NCI-H460 (cell line): ENCODE measurements around the gene MRPL55. TPM values are rescaled to one million over a fixed set of nuclear protein-coding genes. Genes with fewer than 3 reads are reported as not detected.
A peak's percentile ranks its signal among the peaks of the same experiment; 100 is the strongest.

Source experiments
- DNase-seq: peaks from one replicate; pipeline ENCODE4 v3.0.0-alpha.2; 2016; ENCODE audit warnings: low read depth; ENCODE audit errors: extremely low read depth
- total RNA-seq: library from RNA; depleted of rRNA; stranded (reverse); fragments of >200 nt; shearing (Covaris generic); gene quantifications from 2 replicates; pipeline ENCODE4 v1.2.3, GENCODE V29; 2014

Gene MRPL55
- total RNA-seq, 1 experiment from 2014 or later = 71.2 TPM

DNA sequence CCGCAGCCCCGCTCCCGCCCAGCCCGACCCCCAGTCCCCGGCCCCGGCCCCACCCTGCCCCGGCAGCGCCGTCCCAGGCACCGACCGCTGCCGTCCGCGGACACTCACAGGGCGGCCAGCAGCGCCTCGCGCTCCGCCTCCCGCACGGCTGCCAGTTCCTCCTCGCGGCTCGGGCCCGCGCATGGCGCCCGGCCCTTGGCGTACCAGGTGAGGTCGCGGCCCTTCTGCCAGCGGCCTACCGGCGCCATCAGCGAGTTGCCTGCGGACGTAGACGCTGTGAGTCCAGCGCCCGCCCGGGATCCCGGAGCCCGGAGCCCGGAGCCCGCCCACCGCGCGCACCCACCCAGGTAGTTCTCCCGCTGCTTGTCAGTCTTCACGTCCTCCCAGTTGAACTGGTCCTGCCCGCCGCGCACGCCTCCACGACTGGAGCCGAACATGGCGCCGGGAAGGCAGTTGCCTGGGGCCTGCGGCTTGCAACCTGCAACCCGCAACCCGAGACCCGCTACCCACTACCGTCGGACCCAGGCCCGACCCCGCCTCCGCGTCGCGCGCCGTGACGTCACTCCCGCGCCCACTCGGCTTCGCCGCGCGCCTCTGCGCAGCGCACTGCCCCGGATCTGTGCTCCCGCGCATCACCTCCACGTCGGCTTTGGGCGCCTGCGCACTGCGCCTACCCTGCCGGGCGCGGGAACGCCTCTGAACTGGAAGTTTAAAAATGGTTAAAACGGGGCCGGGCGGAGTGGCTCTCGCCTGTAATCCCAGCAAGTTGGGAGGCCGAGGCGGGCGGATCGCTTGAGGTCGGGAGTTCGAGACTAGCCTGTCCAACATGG, 6.1 kb downstream of the MRPL55 start, which contains the start of gene C1orf35:
Gene C1orf35, minus strand, starts transcription at position 535 of the 830 bp plus-strand sequence. Its CDS starts 98 bp downstream, at position 437.
- peak; percentile 93 for DNase-seq

DNA sequence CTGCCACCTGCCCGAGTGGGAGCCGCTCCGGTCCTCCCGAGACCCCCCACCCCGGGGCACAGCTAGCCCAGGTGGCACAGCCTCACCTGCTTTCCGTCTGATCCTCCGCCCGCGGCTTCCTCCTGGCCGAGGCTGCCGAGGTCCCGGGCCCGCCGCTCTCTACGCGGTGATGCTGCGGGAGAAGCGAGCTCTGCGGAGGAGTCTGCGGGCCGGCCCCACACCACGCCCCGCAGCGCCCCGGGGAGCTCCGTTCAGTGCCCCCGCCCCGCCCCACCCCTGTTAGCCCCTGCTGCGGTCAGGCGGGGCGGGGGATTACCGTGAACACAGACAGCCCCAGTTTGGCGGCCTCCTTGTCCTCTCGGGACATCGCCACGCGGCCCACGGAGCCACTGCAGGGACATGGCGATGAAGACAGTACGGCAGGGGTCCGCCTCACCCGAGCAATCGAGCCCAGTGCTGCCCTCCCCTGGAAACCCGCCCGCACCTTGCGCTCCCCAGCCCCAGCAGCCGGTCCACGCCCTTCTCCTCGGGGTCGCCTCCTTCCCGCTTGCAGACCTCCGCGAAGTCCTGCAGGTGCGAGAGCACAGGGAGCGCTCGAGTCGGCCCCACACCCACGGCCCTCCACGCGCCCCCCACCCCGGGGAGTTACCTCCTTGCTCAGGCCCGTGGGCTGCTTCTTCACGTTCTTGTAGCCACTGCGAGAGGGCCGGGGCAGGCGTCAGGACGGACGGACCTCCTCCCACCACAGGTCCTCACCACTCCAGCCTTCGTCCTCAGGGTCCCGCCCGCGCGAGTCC, 6.9 kb downstream of the MRPL55 start:
- no peak for DNase-seq

DNA sequence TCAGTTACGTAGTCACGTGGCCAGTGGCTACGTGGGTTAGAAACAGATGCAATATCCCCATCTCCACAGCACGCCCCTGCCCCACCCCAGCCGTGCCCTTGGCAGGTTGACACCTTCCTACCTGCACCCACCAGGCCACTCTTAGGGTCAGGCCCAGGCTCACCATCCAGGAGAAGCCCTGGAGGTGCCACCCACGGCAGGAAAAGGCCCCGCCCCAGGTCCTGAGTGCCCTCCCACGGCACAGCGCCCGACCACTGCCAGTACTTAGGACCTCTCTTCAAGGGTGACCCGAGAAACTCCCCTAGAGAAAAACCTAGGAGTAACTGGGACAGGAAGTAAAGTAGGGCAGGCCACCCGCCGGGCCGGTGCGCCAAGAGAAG, 7.5 kb downstream of the MRPL55 start:
- no peak for DNase-seq

DNA sequence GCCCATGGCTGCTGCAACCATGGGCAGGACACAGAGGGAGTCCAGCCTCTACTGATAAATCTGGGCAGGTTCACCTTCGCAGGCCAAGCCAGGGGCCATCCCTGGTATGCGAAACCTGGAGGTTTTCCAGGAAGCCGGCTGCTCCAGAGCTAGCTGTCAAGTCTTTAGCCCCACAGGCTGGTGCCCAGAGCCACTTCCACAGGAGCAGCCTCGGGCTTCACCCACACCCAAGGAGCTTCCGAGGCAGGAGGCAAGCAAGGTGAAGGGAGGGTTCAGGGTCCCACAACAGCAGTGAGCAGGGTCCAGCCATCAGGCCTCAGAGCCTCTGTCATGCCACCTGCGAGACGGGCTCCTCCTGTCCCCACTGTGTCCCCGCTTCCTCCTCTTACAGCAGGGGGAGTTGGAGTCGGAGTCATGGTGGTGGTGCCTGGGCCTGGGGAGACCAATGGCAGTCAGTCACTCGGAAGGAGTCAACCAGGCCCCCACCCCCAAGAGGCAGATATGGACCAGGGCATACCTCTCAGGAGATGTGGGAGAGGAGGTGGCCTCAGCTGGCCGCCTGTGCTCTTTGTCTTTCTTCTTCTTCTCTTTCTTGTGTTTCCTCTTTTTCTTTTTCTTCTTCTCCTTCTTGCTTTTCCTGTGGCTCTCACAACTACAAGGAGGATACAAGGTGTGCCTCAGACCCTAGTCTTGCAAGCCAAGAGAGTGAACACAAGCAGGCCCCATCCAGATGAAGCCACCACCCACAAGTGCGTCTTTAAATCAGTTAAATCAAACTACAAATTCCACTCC, 8.1 kb downstream of the MRPL55 start:
- no peak for DNase-seq

DNA sequence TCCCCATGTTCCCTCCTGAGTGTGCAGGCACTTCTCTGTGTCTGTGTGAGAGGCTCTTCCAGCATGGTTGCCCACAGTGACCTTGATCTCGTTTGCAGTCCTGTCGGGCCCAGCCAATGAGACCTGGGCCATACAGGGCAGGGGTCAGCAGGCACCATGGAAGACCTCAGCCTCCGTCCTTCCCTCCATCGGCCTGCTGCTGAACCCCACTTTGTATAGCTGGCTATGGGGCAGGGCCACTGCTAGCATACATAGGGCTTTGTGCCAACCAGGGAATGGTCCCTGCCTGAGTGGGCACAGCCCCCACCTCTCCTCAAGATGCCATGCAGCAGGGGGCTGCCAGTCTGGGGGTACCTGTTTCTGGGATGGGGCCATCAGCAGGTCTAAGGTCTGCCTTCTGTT, 9.8 kb downstream of the MRPL55 start:
- no peak for DNase-seq

DNA sequence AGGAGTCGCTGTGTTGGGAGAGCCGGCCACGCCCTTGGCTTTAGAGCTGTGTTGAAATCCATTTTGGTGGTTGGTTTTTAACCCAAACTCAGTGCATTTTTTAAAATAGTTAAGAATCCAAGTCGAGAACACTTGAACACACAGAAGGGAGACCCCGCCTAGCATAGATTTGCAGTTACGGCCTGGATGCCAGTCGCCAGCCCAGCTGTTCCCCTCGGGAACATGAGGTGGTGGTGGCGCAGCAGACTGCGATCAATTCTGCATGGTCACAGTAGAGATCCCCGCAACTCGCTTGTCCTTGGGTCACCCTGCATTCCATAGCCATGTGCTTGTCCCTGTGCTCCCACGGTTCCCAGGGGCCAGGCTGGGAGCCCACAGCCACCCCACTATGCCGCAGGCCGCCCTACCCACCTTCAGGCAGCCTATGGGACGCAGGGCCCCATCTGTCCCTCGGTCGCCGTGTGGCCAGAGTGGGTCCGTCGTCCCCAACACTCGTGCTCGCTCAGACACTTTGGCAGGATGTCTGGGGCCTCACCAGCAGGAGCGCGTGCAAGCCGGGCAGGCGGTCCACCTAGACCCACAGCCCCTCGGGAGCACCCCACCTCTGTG, 10.7 kb downstream of the MRPL55 start:
- no peak for DNase-seq

DNA sequence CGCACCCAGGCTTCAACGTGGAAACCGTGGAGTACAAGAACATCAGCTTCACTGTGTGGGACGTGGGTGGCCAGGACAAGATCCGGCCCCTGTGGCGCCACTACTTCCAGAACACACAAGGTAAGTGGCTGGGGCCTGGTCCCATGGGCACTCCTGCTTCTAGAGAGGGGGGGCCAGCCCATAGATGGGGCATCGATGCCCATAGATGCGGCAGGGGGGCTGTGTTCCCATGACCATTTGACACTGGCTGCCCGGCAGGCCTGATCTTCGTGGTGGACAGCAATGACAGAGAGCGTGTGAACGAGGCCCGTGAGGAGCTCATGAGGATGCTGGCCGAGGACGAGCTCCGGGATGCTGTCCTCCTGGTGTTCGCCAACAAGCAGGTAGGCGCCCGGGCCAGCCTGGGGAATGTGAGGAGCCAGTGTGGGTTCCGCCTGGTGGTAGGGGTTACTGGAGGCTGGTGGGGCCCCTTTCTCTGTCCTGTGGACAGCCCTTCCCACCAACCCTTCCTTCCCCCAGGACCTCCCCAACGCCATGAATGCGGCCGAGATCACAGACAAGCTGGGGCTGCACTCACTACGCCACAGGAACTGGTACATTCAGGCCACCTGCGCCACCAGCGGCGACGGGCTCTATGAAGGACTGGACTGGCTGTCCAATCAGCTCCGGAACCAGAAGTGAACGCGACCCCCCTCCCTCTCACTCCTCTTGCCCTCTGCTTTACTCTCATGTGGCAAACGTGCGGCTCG, 11.6 kb downstream of the MRPL55 start:
- no peak for DNase-seq

DNA sequence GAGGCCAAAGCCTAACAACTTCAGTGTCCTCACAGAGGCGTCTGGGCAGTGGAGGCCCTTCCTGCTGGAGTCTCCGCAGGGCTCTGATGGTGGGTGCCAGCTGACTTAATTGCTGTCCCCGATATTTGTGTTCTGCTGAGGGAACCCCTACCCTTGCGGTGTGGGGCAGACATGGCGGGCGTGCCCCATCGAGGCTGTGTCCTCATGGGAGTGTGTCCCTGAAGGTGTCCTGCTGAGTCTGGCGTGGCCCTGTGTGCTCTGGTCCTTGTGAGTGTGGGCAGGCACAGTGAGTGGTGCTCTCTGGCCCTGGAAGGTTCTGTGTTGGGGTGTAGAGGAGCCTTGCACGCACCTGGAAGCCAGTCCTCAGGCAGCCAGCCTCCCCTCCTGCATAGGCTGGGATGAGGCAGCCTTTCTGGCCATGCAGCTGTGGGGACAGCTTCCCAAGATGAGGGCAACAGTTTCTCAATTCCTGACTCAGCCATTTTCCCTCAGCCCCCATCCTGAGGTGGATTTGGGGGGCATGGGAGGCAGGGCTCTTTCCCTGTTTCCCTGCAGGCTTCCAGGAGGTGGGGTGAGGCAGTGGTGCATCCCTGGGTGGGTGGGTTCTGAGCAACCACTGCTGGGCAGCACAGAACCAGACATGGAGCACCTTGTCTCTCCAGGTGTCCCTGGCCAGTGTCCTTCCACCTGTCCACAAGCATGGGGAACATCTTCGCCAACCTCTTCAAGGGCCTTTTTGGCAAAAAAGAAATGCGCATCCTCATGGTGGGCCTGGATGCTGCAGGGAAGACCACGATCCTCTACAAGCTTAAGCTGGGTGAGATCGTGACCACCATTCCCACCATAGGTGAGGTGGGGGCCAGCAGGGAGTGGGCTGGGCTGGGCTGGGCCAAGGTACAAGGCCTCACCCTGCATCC, 12.4 kb downstream of the MRPL55 start:
- DNase-seq = no peak

DNA sequence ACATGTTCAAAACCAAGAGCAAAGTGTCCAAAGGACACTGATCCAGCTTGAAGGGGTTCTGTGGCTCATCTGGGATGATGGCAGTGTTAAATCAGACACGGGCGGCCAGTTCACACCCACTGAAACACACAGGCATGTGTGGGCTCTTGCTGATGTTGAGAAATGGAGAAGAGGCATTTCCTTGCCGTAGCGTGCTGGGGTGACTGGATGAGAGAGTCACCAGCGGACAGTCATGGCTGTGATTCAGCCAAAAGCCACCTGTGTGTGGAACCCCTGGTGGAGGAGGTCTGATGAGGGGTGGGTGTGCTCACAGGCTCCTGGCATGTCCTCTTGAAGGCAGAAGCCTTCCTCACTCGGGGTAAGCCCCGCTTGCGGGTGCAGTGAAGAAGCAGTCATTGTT, 13.2 kb downstream of the MRPL55 start:
- DNase-seq = no peak

DNA sequence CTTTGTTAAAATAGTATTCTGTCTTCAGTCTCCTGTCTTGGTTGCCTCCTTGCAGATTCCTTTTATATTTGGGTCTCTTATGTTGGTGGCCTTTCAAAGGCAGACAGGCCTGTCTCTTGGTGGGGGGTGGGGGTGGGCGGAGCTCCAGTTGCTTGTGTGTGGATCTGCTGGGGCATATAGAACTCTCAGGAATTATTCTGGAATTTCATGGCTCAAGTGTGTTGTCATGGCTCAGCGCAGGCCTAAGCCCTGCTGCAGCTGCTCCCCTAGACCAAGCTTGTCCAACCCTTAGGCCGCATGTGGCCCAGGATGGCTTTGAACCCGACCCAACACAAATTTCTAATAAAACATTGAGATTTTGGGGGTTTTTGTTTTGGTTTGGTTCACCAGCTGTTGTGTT, 13.9 kb downstream of the MRPL55 start:
- no peak for DNase-seq

DNA sequence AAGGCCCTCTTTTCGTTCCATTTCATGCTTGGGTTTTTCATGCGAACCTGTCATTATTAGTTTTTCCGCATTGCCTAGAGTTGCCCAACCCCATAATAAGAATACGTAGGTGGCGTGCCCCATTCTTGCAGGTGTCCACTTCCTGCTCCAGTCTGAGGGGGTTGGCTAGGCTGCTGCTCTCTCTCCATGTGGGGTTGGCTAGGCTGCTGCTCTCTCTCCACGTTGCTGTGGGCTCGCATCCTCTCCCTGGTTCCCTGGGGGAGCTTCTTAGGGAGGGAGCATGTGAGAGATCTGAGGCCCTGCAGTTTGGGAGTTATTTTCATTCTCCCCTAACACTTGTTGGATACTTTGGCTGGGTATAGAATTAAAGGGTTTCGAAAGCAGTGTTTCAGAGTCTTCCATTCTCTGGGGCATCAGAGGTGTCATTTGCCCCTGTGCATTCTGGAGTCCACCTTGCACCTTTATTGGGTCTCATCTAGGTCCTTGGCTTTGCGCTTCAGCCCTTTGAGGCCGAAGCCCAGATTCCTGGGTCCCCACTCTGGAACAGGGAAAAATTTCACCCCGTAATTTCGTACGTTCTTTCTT, 14.6 kb downstream of the MRPL55 start:
- DNase-seq = no peak

DNA sequence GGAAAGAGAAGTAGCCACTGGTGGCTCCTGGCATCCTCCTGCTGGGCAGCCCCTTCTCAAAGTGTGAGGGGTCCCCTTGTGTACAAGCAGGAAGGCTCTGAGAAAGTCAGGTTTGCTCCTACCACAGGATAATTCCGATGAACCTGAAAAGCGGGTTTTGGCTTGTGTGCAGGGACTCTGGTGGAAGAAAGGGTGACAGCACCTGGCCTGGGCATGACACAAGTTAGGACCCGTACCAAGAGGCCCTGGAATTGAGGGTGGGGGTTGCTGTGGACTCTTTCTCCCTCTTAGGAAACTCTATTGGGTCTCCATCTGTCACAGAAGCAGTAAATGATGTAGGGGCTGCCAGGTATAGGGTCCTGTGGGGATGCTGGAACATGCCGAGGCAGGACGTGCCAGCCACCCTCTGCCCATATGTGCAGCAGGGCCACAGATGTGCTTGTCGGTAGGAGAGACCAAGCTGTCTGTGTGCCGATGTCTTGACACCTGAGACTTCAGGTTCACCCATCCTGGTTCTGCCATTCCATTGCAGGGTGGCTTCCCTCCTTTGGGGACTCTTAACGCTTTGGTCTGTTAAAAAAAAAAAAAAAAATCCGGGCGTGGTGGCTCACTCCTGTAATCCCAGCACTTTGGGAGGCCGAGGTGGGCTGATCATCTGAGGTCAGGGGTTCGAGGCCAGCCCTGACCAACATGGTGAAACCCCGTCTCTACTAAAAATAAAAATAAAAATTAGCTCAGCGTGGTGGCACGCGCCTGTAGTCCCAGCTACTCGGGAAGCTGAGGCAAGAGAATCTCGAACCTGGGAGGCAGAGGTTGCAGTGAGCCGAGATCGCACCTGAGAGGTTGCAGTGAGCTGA, 15.8 kb downstream of the MRPL55 start:
- no peak for DNase-seq

DNA sequence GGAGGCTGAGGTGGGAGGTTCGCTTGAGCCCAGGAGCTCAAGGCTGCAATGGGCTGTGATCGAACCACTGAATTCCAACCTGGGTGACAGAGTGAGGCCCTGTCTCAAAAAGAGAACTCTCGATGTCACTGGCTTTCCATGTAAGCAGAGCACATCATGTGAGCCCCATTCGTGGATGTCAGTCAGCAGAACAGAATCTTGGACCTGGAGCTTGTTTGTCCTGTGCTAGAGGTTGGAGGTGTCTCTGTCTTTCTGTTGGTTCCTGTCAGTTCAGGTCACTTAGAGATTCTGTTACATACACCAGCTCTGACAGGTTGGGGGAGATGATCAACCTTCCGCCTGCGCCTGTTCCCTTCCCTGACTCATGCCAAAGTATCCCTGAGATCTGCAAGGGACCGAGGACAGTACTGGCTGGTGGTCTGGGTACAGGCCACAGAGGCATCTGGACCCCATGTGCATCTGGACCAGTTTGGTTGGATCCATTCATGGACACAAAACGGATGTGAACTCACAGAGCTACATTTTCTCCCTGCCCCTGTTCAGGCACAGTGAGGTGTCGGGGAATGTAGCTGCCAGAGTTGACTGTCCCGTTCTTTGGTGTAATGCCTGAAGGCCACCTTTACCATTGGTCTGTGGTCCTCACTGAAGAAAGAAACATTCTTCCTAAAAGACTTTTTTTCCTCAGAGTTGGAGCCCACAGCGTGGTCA, 16.6 kb downstream of the MRPL55 start:
- DNase-seq = no peak

DNA sequence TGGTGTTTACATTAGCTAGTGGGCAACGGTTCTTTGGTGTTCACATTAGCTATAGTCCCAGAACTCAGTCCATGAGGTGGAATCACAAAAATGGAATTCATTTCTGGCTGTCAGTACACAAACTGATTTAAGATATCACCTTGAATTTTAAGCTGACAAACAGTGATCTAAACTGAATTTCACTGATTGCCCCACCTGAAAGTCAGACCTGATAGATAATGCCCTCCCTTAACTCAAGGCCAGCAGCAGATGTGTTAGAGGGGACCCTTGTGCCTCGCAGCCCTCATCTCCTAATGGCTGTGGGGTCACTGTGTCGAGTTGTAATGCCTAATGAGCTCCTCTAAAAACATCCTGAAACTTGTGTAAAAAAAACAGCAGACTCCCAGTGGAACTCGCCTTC, 18.0 kb downstream of the MRPL55 start:
- no peak for DNase-seq

DNA sequence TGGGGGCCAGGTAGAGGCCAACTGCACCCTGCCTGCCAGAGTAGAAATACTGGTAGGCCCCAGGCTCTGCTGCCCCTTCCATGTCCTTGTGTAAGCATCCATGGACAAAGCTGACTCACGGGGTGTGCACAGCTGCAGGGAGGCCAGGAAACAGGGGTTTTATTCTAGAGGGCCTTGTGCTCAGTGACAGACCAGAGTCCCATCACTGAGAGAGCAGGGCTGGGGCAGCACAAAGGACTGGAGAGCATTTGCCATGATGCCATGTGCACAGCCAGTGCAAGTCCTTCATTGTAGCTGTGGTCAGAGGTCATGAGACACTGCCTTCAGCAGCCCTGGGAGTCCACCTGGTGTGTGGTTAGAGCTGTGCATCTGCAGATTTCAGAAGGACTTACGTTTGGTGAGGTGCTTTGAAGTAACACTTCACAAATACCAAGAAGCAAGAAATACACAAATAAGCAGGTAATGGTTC, 18.5 kb downstream of the MRPL55 start:
- no peak for DNase-seq

DNA sequence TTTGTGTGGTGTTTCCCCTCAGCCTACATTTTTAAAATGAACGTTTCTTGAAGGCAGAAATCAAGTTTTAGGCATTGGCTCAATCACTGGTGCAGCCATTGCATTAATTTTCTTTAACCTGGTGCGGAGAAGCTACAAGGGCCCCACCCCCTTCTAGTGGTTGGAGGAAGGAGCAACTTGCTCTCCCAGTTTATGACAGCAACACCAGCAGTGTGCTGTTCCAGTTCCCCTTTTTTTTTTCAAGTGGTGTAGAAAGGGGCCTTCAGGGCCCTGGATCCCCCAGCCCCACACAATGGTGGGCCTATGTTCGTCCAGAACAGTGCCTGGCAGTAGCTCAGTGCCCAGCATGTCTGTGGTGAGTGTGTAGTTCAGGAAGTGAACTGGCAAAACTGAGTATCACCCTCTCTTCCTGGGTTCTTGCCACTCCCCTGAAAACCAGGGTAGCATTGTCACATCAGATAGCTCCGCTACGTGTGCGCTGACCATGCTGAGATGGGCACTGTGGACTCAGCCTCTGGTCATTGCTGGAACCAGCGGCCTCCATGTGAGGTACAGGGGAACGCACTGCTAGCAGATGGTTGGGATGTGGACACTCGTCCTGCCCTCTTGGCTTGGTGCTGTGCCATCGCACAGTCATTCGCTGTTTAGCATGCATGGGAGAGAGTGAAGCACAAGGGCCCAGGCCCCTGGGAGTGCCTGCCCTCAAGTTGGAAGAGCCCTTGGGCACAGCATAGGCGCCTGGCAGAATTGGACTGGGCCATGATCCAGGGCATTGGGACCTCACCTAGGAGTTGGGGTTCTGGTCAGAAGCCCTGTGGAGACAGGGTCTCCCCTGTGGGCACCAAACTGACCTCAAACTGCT, 19.3 kb downstream of the MRPL55 start:
- no peak for DNase-seq
